ENCODE measurements around the gene PTTG1IP.
A peak's percentile ranks its signal among the peaks of the same experiment; 100 is the strongest.

PTTG1IP gene

GRCh38 chr21:44918107-44918470 is 44.6 kb upstream of the PTTG1IP start:
- TF ChIP-seq CTCF (IDR thresholded peaks at IDR 0.05): no peak

GRCh38 chr21:44917446-44918106 is 44.1 kb upstream of the PTTG1IP start:
- TF ChIP-seq CTCF (IDR thresholded peaks at IDR 0.05): no peak

GRCh38 chr21:44916965-44917364 is 43.5 kb upstream of the PTTG1IP start:
- no peak for TF ChIP-seq CTCF (IDR thresholded peaks at IDR 0.05)

DNA sequence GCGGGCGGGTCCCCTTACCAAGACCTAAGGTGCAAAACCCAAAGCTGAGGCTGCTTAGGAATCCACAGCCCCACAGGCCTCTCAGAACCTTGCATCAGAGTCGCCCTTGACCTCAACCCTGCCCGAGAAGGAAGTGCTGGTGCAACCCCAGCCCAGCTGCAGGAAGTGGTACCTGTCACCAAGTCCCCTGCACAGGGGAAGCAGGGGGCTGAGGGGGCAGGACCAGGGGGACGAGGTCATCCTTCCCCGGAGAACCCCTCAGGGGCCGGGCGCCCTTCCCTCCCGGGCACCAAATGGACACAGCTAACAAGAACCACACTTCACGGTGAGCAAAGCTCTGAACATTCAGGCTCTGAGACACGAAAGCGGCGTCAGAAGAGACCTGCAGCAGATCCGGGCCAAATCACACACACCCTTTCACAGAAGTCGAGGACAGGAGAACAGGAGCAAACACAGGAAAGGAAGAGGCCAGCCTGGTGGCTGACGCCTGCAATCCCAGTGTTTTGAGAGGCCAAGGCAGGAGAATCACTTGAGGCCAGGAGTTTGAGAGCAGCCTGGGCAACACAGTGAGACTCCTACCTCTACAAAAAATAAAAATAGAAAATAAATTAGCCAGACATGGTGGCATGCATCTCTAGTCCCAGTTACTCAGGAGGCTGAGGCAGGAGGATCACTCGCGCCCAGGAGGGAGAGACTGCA is 40.8 kb upstream of the PTTG1IP start:
- TF ChIP-seq CTCF (IDR thresholded peaks at IDR 0.05): no peak

DNA sequence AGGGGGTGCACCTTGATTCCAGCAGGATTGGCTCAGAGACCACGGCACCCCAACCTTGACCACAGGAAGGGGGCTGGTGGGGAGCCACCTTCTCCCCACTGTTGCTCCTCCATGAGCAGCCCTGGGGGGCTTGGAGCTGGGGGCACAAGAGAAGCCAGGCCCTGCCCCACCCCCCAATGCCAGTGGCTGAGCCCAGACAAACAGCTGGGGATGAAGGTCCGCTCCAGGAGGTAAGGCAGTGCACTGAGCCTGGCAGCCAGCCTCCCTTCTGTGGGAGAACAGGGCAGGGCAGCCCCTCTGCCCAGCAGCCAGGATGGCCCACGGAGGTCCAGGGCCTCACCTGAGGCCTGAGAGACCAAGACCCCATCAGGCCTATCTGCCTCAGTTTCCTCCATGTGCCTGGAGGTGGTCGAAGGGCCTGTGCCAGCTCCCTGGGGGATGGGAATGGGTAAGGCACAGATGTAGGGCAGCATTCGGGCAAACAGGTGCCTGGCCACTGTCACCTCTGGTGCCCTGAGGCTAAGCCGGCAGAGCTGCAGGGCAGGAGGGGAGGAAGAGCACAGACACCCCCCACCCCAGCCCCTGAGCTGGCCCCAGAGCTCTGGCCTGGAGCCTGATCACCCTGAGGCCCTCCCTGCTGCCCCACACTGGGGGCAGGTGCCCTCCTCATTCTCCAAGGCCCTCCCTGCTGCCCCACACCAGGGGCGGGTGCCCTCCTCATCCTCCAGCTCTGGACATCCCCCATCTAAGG is 40.1 kb upstream of the PTTG1IP start:
- TF ChIP-seq CTCF (IDR thresholded peaks at IDR 0.05): no peak

DNA sequence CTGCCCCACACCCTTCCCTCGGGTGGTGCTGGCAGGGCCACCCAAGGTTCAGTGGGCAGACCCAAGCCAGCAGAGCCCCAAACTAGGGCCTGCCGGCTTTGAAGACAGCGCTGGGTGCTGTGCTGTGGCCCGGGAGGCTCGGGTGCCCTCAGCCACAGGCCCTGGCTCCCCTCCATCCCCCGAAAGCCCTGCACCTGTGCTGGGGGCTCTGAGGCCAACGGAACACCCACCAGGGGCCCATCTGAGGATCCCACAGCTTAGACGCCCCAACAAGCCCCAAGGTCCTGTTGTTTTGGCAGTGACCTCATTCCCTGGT is 38.6 kb upstream of the PTTG1IP start:
- no peak for TF ChIP-seq CTCF (IDR thresholded peaks at IDR 0.05)

DNA sequence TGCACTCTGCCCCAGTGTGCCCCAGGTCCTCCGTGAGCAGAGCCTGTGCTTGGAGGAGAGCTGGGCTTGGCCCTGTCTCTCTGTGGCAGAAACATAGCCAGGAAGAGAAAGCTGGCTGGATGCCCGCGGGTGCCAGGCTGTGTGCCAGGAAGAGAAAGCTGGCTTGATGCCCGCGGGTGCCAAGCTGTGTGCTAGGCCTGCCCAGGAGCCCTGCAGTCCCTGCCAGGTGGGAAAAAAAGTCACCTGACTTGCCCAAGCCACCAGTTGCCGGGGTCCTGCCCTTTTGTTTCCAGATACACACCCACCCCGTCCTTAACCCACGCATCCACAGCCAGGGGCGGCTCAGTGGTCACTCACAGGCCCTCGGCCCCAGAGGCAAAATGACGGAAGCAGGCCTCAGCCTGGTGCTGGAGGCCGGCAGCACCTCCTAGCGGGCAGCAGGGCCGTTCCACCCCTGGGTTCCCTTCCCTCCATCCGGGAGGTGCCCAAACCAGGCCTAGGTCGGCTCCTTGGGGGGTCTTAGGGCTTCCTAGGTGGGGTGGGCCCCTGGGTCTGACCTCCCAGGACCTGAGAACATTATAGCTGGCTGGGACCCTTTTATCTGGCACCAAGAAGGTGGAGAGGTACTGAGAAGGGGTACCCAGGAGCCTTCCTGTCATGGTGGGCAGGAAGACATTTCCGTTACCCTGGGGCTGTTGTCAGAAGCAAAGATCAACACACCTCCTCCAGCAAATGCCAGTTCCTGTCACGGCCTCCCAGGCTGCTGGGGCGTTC is 38.1 kb upstream of the PTTG1IP start:
- peak; percentile 68 for TF ChIP-seq CTCF (IDR thresholded peaks at IDR 0.05)
